K562 (cell line): ENCODE data around the gene ACAA2. TPM values are rescaled to one million over a fixed set of nuclear protein-coding genes. Genes with fewer than 3 reads are reported as not detected.

Source experiments
- ATAC-seq: fragments of 200-7000 bp; cut with Tn5 transposase; 3 replicates; pipeline ENCODE4 v1.9.1; 2020; ENCODE audit warnings: moderate library complexity
- BruUV-seq: library from RNA; stranded (reverse); fragments of 400-500 nt; replicated peaks from 2 replicates; lab custom pipeline; 2021; lab: Mats Ljungman, UMichigan
- CTCF ChIA-PET: fragments of 300-600 bp; formaldehyde crosslinking; extraction: SDS; loops from one replicate; lab custom pipeline; 2021; ENCODE audit warnings: low intra/inter-chr PET ratio; lab: Yijun Ruan, JAX
- POLR2A ChIA-PET: fragments of 300-600, 350-650 bp; sonication (Branson Sonifier 250); formaldehyde crosslinking; extraction: SDS; loops from one replicate; lab custom pipeline; 2021; ENCODE audit warnings: antibody characterized with exemption, inconsistent platforms; lab: Yijun Ruan, JAX
- DNase-seq, 4 experiments: peaks; one replicate each; pipeline versions ENCODE4 v3.0.0 to v3.0.0-alpha.2; 2011 to 2018; ENCODE audit warnings: low spot score in 3 of 4, mixed read lengths in 3 of 4; ENCODE audit errors: extremely low read depth in 1 of 4
- FAIRE-seq: peaks from 2 replicates; lab custom pipeline; 2011; peaks lifted over from hg19 to GRCh38; lab: Jason Lieb, UNC
- H2AFZ ChIP-seq: 2 replicates; pipeline ENCODE4 v1.6.0; 2011; ENCODE audit warnings: low read depth, low read length, control low read depth, inconsistent platforms
- H3K27ac ChIP-seq: fragments of 200-600 bp; 3 replicates; pipeline ENCODE4 v1.8.0; 2011; ENCODE audit warnings: low read depth, mild to moderate bottlenecking, control low read depth, inconsistent platforms, low read length, moderate library complexity, mixed read lengths; ENCODE audit errors: extremely low read depth
- H3K27me3 ChIP-seq, 2 experiments: fragments of 300-600 bp in 1 of 2; 2 replicates in 1 of 2; 3 replicates in 1 of 2; pipeline versions ENCODE4 v1.6.0 to v1.8.0; 2011; ENCODE audit warnings: inconsistent platforms in 2 of 2, low read length in 2 of 2, mild to moderate bottlenecking in 1 of 2, mixed read lengths in 1 of 2, moderate library complexity in 1 of 2; ENCODE audit not compliant: control insufficient read depth in 2 of 2, insufficient read depth in 2 of 2
- H3K36me3 ChIP-seq: fragments of 300-600 bp; 3 replicates; pipeline ENCODE4 v1.8.0; 2011; ENCODE audit warnings: mild to moderate bottlenecking, low read length, inconsistent platforms; ENCODE audit not compliant: control insufficient read depth, insufficient read depth
- H3K4me1 ChIP-seq, 2 experiments: fragments of 200-600 bp in 1 of 2; replicated peaks in 1 of 2; 2 replicates in 1 of 2; 3 replicates in 1 of 2; pipeline versions ENCODE4 v1.5.1 to v1.8.0; 2011; ENCODE audit warnings: inconsistent platforms in 2 of 2, low read length in 2 of 2, mild to moderate bottlenecking in 1 of 2, mixed read lengths in 1 of 2, moderate library complexity in 1 of 2; ENCODE audit not compliant: control insufficient read depth in 2 of 2, insufficient read depth in 2 of 2
- H3K4me2 ChIP-seq: 2 replicates; pipeline ENCODE4 v1.6.1; 2011; ENCODE audit warnings: low read length, control low read depth, inconsistent platforms, mixed read lengths; ENCODE audit not compliant: insufficient read depth
- H3K4me3 ChIP-seq: fragments of 200-600 bp; sonication (generic), shearing (Covaris generic); 2 replicates; pipeline ENCODE4 v1.5.1; 2016; ENCODE audit warnings: control low read depth, inconsistent platforms
- H3K79me2 ChIP-seq: fragments of 200-600 bp; 3 replicates; pipeline ENCODE4 v1.8.0; 2011; ENCODE audit warnings: low read length, inconsistent platforms; ENCODE audit not compliant: control insufficient read depth, insufficient read depth
- H3K9ac ChIP-seq, 2 experiments: 2 replicates each; pipeline versions ENCODE4 v1.6.0 to v1.6.1; 2011; ENCODE audit warnings: low read depth in 2 of 2, low read length in 2 of 2, control low read depth in 1 of 2, inconsistent platforms in 1 of 2, mild to moderate bottlenecking in 1 of 2, mixed read lengths in 1 of 2; ENCODE audit not compliant: insufficient read depth in 1 of 2
- H3K9me1 ChIP-seq: one replicate; pipeline ENCODE4 v1.6.0; 2011; ENCODE audit warnings: inconsistent platforms, mild to moderate bottlenecking, low read length, moderate library complexity; ENCODE audit not compliant: control insufficient read depth, insufficient read depth
- H3K9me3 ChIP-seq: replicated peaks from 2 replicates; pipeline ENCODE4 v1.5.1; 2011; ENCODE audit warnings: low read depth, low read length, inconsistent platforms; ENCODE audit not compliant: control insufficient read depth, insufficient read depth
- H4K20me1 ChIP-seq: replicated peaks from 2 replicates; pipeline ENCODE4 v1.6.1; 2011; ENCODE audit warnings: low read length, inconsistent platforms, mixed read lengths; ENCODE audit not compliant: control insufficient read depth, insufficient read depth
- GATA2 ChIP-seq: sonication (generic); formaldehyde crosslinking; IDR thresholded peaks from 2 replicates; pipeline ENCODE4 v1.4.0; 2020; ENCODE audit warnings: mild to moderate bottlenecking, missing genetic modification reagents
- MTF1 ChIP-seq: fragments of 250-450 bp; sonication (Bioruptor Pico); IDR thresholded peaks from 2 replicates; pipeline ENCODE4 v1.9.0; 2021; ENCODE audit warnings: moderate library complexity, mild to moderate bottlenecking, inconsistent platforms, borderline replicate concordance
- POLR3G ChIP-seq: IDR thresholded peaks from 2 replicates; pipeline ENCODE4 v1.6.1; 2011; ENCODE audit not compliant: insufficient read length, insufficient replicate concordance; ENCODE audit errors: extremely low read depth
- SAFB ChIP-seq: fragments of 200-400 bp; formaldehyde crosslinking; IDR thresholded peaks from 2 replicates; pipeline ENCODE4 v1.6.1; 2017; ENCODE audit warnings: low read depth, low read length, borderline replicate concordance
- SMC3 ChIP-seq: conservative IDR thresholded peaks from 2 replicates; pipeline ENCODE4 v1.6.1; 2011; ENCODE audit warnings: low read depth, low read length, improper control_type of control experiment; ENCODE audit not compliant: insufficient read depth
- TRIM24 ChIP-seq, 2 experiments: fragments of 450-650 bp; IDR thresholded peaks; 2 replicates each; pipeline ENCODE4 v1.6.1; 2016
- YY1 ChIP-seq, 3 experiments: IDR thresholded peaks; 2 replicates each; pipeline ENCODE4 v1.6.1; 2011; ENCODE audit warnings: low read length in 2 of 3, mild to moderate bottlenecking in 2 of 3, moderate library complexity in 2 of 3, borderline replicate concordance in 1 of 3, control low read depth in 1 of 3, low read depth in 1 of 3; ENCODE audit not compliant: insufficient read depth in 3 of 3, insufficient replicate concordance in 2 of 3, control insufficient read depth in 1 of 3, insufficient read length in 1 of 3; ENCODE audit errors: extremely low read depth in 1 of 3
- ZBTB1 ChIP-seq: sonication (generic); formaldehyde crosslinking; IDR thresholded peaks from 2 replicates; pipeline ENCODE4 v1.8.1; 2023; ENCODE audit warnings: missing genetic modification reagents, low read depth, mild to moderate bottlenecking, borderline replicate concordance
- ZNF695 ChIP-seq: fragments of 450-650 bp; formaldehyde crosslinking; IDR thresholded peaks from 2 replicates; pipeline ENCODE4 v1.4.0; 2020; ENCODE audit warnings: mild to moderate bottlenecking, moderate library complexity
- WGBS: fragments of 100-300 bp; shearing (Covaris generic); methylation state at CpG from one replicate; pipeline ENCODE4 v1.1.6; 2016; ENCODE audit warnings: low coverage, mixed read lengths; ENCODE audit not compliant: insufficient coverage; ENCODE audit errors: missing lambda C conversion rate; 5-methylcytosine and 5-hydroxymethylcytosine counted together
- in situ Hi-C: fragments of 300-500 bp; cut with MboI; formaldehyde crosslinking; loops from 4 replicates; pipeline ENCODE4 v1.15.0; 2018; ENCODE audit warnings: inconsistent platforms, mixed read lengths
- intact Hi-C: fragments of 100-400 bp; cut with micrococcal nuclease; formaldehyde crosslinking; loops from 2 replicates; pipeline ENCODE4 v1.14.2; 2022
- polyA plus RNA-seq, 8 experiments: library from polyadenylated mRNA; depleted of rRNA in 4 of 8; stranded (reverse) in 5 of 8; unstranded in 3 of 8; fragments of >200 nt; fragmentation: Nextera tagmentation in 2 of 8; fragmentation: Illumina TruSeq in 1 of 8; extraction: Ambion mirVana in 2 of 8; extraction: Trizol in 1 of 8; gene quantifications; 2 replicates each; pipeline versions ENCODE4 v1.2.1 to v1.2.3, GENCODE V29; 2011 to 2014; ENCODE audit warnings: inconsistent platforms in 1 of 8, missing spikeins in 1 of 8
- total RNA-seq, 7 experiments: library from RNA; depleted of rRNA in 6 of 7; stranded (reverse); fragments of >200 nt in 6 of 7; fragmentation: Illumina TruSeq in 2 of 7; extraction: Trizol in 2 of 7; gene quantifications; 2 replicates each; pipeline versions ENCODE4 v1.2.1 to v1.2.3, GENCODE V29; 2011 to 2021; ENCODE audit warnings: low replicate concordance in 1 of 7

Gene ACAA2
- total and polyA plus RNA-seq, 9 of the 15 experiments (the other 6 are each of a cell fraction or from before 2014, with no cell fraction given) = 13.2 to 31.5 (median 21.7) TPM

DNA sequence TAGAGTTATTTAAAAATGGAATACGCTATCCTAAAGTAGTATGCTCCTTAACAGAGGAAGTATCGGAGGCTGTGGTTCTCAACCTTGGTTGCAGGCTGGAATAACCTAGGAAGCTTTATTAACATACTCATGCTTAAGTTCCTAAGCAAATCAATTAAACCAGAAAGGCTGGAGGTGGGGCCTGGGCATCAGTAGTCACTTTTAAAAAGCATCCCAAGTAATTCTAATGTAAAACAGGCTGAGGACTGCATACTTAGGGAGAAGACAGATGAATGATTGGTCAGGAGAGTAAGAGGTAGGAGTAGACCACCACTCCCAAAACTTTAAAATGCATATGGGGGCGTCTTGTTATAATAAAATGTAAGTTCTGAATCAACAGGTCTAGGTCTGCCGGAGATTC is 15.3 kb downstream of the ACAA2 start:
- FAIRE-seq = no peak
- CTCF ChIA-PET = no interaction called here
- Histone ChIP-seq H3K27me3 (no peaks in the 10 kb centered on the region), H3K9me3 (no peaks in the 10 kb centered on the region), H3K9ac (no peak overlapping the region), H3K4me3 (no peak overlapping the region), H3K36me3 (peaks cover 10% of the 10 kb centered on the region; the same call in 1 of the 3 replicates), H3K9me1 (no peaks in the 10 kb centered on the region), H3K27ac (no peak overlapping the region), H3K79me2 (no peaks in the 10 kb centered on the region), H3K4me1 (no peaks in the 10 kb centered on the region; a peak in 1 of 5 replicates), H4K20me1 (no peaks in the 10 kb centered on the region), H3K4me2 (no peak overlapping the region), H2AFZ (no peak overlapping the region)
- no peak for TF ChIP-seq SMC3
- in situ Hi-C loops = no loop called here
- BruUV-seq = no TSS peak
- no peak for DNase-seq
- no peak for ATAC-seq
- intact Hi-C loops = no loop called here
- WGBS = 84% methylated on average over 4 of the region's 4 CpGs
- POLR2A ChIA-PET = no interaction called here

DNA sequence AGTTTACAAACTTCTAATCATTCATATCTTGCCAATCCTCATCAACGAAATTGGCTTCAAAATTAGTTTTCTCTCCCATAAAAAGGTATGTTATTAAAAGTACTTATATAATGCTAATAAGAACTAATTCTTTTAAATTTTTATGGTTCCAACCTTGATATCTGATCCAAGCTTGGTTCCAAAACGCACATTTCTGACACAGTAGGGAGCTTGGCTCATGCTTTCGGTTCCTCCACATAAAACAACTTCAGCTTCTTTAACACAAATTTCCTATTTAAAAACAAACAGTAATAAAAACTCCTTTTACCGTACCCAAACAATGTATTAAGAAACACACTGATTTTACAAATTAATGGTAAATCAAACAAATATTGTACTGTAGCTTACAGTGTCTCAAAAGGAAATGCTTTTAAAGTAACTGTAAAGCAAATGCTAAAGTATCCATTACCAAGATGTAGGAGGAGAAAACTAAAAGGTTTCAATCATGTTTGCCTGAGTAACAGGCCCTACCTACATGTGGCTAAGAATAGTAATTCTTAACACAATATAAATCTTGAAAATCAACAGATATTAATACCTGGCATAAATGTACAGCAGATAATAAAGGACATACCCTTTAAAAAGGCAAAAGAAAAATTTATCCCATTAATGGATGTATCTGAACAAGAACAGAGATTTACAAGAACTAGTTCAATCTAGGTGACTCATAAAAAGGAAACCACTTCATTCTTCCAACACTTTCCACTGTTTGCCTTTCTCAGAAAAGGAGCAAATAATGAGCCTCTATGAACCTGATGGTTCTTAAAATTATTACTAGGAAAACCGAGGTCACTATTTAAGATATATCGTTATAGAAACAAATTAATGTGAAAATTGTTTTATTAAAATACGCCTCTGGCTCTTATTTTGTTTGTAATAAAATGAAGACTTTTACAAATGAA is 17.5 kb downstream of the ACAA2 start:
- ChIA-PET CTCF (no interaction called here), POLR2A (no interaction called here)
- FAIRE-seq = no peak
- Histone ChIP-seq H3K27ac (no peak overlapping the region), H3K79me2 (no peaks in the 10 kb centered on the region), H3K4me1 (no peaks in the 10 kb centered on the region; a peak in 1 of 5 replicates), H3K9me3 (no peaks in the 10 kb centered on the region), H2AFZ (no peak overlapping the region), H4K20me1 (no peaks in the 10 kb centered on the region), H3K27me3 (no peaks in the 10 kb centered on the region), H3K9ac (no peak overlapping the region), H3K4me2 (no peak overlapping the region), H3K4me3 (no peak overlapping the region), H3K9me1 (no peaks in the 10 kb centered on the region), H3K36me3 (peaks cover 10% of the 10 kb centered on the region; the same call in 1 of the 3 replicates)
- in situ Hi-C loops = no loop called here
- intact Hi-C loops = no loop called here
- TF ChIP-seq MTF1 (CRISPR knock-in tag) = no peak
- no peak for TF ChIP-seq ZBTB1
- no peak for TF ChIP-seq POLR3G
- TF ChIP-seq TRIM24 (IDR thresholded peaks at IDR 0.05) = no peak
- TF ChIP-seq YY1 (IDR thresholded peaks at IDR 0.05; ENCODE audit: borderline replicate concordance in 1 of 3, control insufficient read depth in 1 of 3, extremely low read depth in 1 of 3, insufficient read depth in 3 of 3, insufficient read length in 1 of 3, insufficient replicate concordance in 2 of 3, low read depth in 1 of 3, low read length in 2 of 3) = no peak
- no peak for TF ChIP-seq SAFB
- TF ChIP-seq ZNF695 (CRISPR knock-in tag) = no peak
- no peak for TF ChIP-seq GATA2 (CRISPR knock-in tag)
- BruUV-seq = no TSS peak
- ATAC-seq = no peak
- no peak for DNase-seq
- 57% methylated on average over 7 of the region's 7 CpGs for WGBS
